Activated CD4-positive, alpha-beta T cell treated with anti-CD3 and anti-CD28 coated beads, Interleukin-2, Interleukin-6, amounts not matched to agents 100 ng/mL and 50 ng/mL, durations not matched to agents 16 hours and 8 hours (primary cell): ENCODE measurements around the gene LRTM2.
"Not testable (repeated sequence)": the region's sequence is repeated elsewhere in the genome, so short reads cannot be mapped to it uniquely, and the experiment has no call there.

ENCODE experiments used
- DNase-seq: peaks from one replicate; pipeline ENCODE4 v3.0.0-alpha.2; 2020

LRTM2 gene

GRCh38 chr12:1812650-1813302 lies 7.6 kb upstream of the LRTM2 start:
- peak; percentile 26 for DNase-seq

- DNase-seq, result no peak
These were observed 6.1 kb upstream of the LRTM2 start for GRCh38 chr12:1814266-1814665.

GRCh38 chr12:1815108-1815507 lies 5.3 kb upstream of the LRTM2 start:
- DNase-seq, result no peak

GRCh38 chr12:1815814-1816729 lies 4.3 kb upstream of the LRTM2 start:
- DNase-seq, result no peak

- no peak for DNase-seq
These were observed 3.5 kb upstream of the LRTM2 start for GRCh38 chr12:1816730-1817348.

- DNase-seq, result not testable (repeated sequence)
These were observed 2.4 kb upstream of the LRTM2 start for GRCh38 chr12:1817928-1818327.

- no peak for DNase-seq
These were observed 1.3 kb upstream of the LRTM2 start for GRCh38 chr12:1819050-1819449.

GRCh38 chr12:1819571-1819970 lies 794 bp upstream of the LRTM2 start:
- no peak for DNase-seq

GRCh38 chr12:1820896-1821291 lies 529 bp downstream of the LRTM2 start:
- DNase-seq, result no peak

- no peak for DNase-seq
These were observed 1.4 kb downstream of the LRTM2 start for GRCh38 chr12:1821805-1822204.

- DNase-seq, result no peak
These were observed 2.3 kb downstream of the LRTM2 start for GRCh38 chr12:1822699-1823098.

GRCh38 chr12:1823237-1823636 lies 2.9 kb downstream of the LRTM2 start:
- DNase-seq, result no peak

- DNase-seq, result no peak
These were observed 5.2 kb downstream of the LRTM2 start for GRCh38 chr12:1825382-1826102.

GRCh38 chr12:1826401-1826800 lies 6.0 kb downstream of the LRTM2 start:
- no peak for DNase-seq

GRCh38 chr12:1826867-1827705 lies 6.7 kb downstream of the LRTM2 start:
- DNase-seq, result no peak

- DNase-seq, result no peak
These were observed 7.8 kb downstream of the LRTM2 start for GRCh38 chr12:1827826-1828805.

GRCh38 chr12:1828856-1829255 lies 8.5 kb downstream of the LRTM2 start:
- DNase-seq, result no peak

GRCh38 chr12:1829306-1829900 lies 9.0 kb downstream of the LRTM2 start:
- DNase-seq, result no peak

- no peak for DNase-seq
These were observed 10.1 kb downstream of the LRTM2 start for GRCh38 chr12:1830401-1830845.
